SK-N-SH treated with all-trans-retinoic acid at 6 μM for 48 hours (cell line): Measurements from ENCODE around the gene UBASH3A.
"Not testable (repeated sequence)": the region's sequence is repeated elsewhere in the genome, so short reads cannot be mapped to it uniquely, and the experiment has no call there.

Experiments
- CSDC2 ChIP-seq: fragments of 250-450 bp; sonication (Bioruptor Pico); IDR thresholded peaks from 2 replicates; pipeline ENCODE4 v1.5.0; 2020; ENCODE audit warnings: mild to moderate bottlenecking, moderate library complexity
- OSR1 ChIP-seq: fragments of 250-450 bp; sonication (Bioruptor Pico); IDR thresholded peaks from 2 replicates; pipeline ENCODE4 v1.8.0; 2022; ENCODE audit warnings: moderate library complexity, mild to moderate bottlenecking, inconsistent platforms
- TCF4 ChIP-seq: fragments of 250-450 bp; sonication (Bioruptor Pico); IDR thresholded peaks from 2 replicates; pipeline ENCODE4 v1.8.0; 2021; ENCODE audit warnings: mild to moderate bottlenecking, moderate library complexity, borderline replicate concordance
- TSHZ2 ChIP-seq: fragments of 250-450 bp; sonication (Bioruptor Pico); IDR thresholded peaks from 2 replicates; pipeline ENCODE4 v1.5.0; 2020; ENCODE audit warnings: mild to moderate bottlenecking, moderate library complexity
- ZFP3 ChIP-seq: fragments of 250-450 bp; sonication (Bioruptor Pico); IDR thresholded peaks from 2 replicates; pipeline ENCODE4 v1.5.0; 2020; ENCODE audit warnings: mild to moderate bottlenecking, moderate library complexity
- ZNF565 ChIP-seq: fragments of 450-650 bp; formaldehyde crosslinking; conservative IDR thresholded peaks from 2 replicates; pipeline ENCODE4 v1.5.0; 2020; ENCODE audit warnings: low read depth, mild to moderate bottlenecking, moderate library complexity

- TF ChIP-seq TSHZ2; OSR1 (CRISPR knock-in tag); ZFP3 (CRISPR knock-in tag); ZNF565 (CRISPR knock-in tag); TCF4 (CRISPR knock-in tag); CSDC2: not testable (repeated sequence)
These were observed 5.0 kb downstream of the UBASH3A start for GRCh38 chr21:42408718-42409117.
